Heart right ventricle (tissue), 16 donors: ENCODE data around the gene WHAMM. TPM values are rescaled to one million over a fixed set of nuclear protein-coding genes. Genes with fewer than 3 reads are reported as not detected.
A peak's percentile ranks its signal among the peaks of the same experiment; 100 is the strongest.
"Not testable (repeated sequence)": the region's sequence is repeated elsewhere in the genome, so short reads cannot be mapped to it uniquely, and the experiment has no call there.

Source experiments
- ATAC-seq, 8 donors: fragments of 200-7000 bp; cut with Tn5 transposase; one replicate each; pipeline ENCODE4 v1.9.1; 2020; ENCODE audit warnings: mild to moderate bottlenecking in 8 of 8, moderate library complexity in 8 of 8, moderate number of reproducible peaks in 1 of 8
- DNase-seq, 2 donors: peaks; one replicate each; pipeline ENCODE4 v3.0.0-alpha.2; 2020
- H3K27ac ChIP-seq, 10 donors: fragments of 200-600 bp; sonication (generic) in 2 of 10; one replicate each; pipeline versions ENCODE4 v1.5.0 to v1.8.0; 2020 to 2022; ENCODE audit warnings: mild to moderate bottlenecking in 3 of 10
- H3K27me3 ChIP-seq, 7 donors: fragments of 200-600 bp; one replicate each; pipeline ENCODE4 v1.8.0; 2021 to 2022; ENCODE audit warnings: mild to moderate bottlenecking in 2 of 7
- H3K36me3 ChIP-seq, 9 donors: fragments of 200-600 bp; sonication (generic) in 1 of 9; one replicate each; pipeline versions ENCODE4 v1.5.0 to v1.8.0; 2020 to 2022; ENCODE audit warnings: mild to moderate bottlenecking in 2 of 9
- H3K4me1 ChIP-seq, 9 donors: fragments of 200-600 bp; sonication (generic) in 1 of 9; one replicate each; pipeline versions ENCODE4 v1.5.0 to v1.8.0; 2020 to 2022; ENCODE audit warnings: mild to moderate bottlenecking in 4 of 9
- H3K4me3 ChIP-seq, 10 donors: fragments of 200-600 bp; sonication (generic) in 2 of 10; one replicate each; pipeline versions ENCODE4 v1.5.0 to v1.8.0; 2020 to 2022; ENCODE audit warnings: mild to moderate bottlenecking in 7 of 10, moderate library complexity in 2 of 10
- H3K9me3 ChIP-seq, 11 donors: fragments of 200-600 bp in 10 of 11; sonication (generic) in 2 of 11; one replicate each; pipeline versions ENCODE4 v1.5.0 to v1.8.0; 2013 to 2022; ENCODE audit warnings: mild to moderate bottlenecking in 2 of 11, control low read depth in 1 of 11, moderate library complexity in 1 of 11
- CTCF ChIP-seq, 9 donors: fragments of 200-600 bp; sonication (generic) in 2 of 9; IDR thresholded peaks; one replicate each; pipeline versions ENCODE4 v1.5.0 to v1.8.0; 2021 to 2022; ENCODE audit warnings: antibody characterized with exemption in 9 of 9, mild to moderate bottlenecking in 5 of 9, moderate library complexity in 1 of 9
- WGBS, 2 donors: extraction: QIAGEN DNeasy Blood & Tissue Kit; methylation state at CpG; one replicate each; pipeline ENCODE4 v1.1.7; 2013; ENCODE audit warnings: inconsistent platforms in 1 of 2; 5-methylcytosine and 5-hydroxymethylcytosine counted together
- intact Hi-C, 10 donors: fragments of 100-400 bp; cut with DNase I; formaldehyde crosslinking; loops; one replicate each; pipeline versions ENCODE4 v1.11.1 to v1.14.2; 2022
- polyA plus RNA-seq, 2 donors: library from polyadenylated mRNA; stranded (reverse); fragments of 200-250 nt; gene quantifications; one replicate each; pipeline ENCODE4 v1.2.3, GENCODE V29; 2013
- total RNA-seq, 10 donors: library from RNA; stranded (reverse); fragmentation: NEBNext Ultra II Directional in 3 of 10; extraction: Animal tissue kit (Norgen Biotek cat#: 25700) in 3 of 10; gene quantifications; one replicate each; pipeline versions ENCODE4 v1.2.1 to v1.2.4, GENCODE V29; 2021 to 2023
- donor health status: Arrhythmogenic right ventricular cardiomyopathy.
- donor health status: ischemic (EF 13 %, LVEDD 7.1; RV severe dilation, severe dysfunction).
- donor health status: healthy with polysubstance abuse.
- donor health status: DM: no; HTN: yes; CAD: no.
- donor health status: DM: no; HTN: no; CAD: no.
- donor health status: ischemic (EF 25% LVEDD 6.9; RV normal size, moderate dysfunction).
- donor health status: ischemic (EF 25% LVEDD 5.7; RV mildly dilated, moderate dysfunction).
- donor health status: healthy.
- donor health status: DM: yes; HTN: yes; CAD: no.
- donor health status: Ischemic cardiomyopathy.
- donor health status: ischemic (EF 35%, LVEDD 5.7; RV mildly dilated, moderate dysfunction).
- donor health status: nonischemic (EF 11% LVEDD 7.7; RV severe dilation, severe dysfunction).
- donor health status: DM: yes; HTN: yes; CAD: no.
- donor health status: PGD.
- donor health status: ischemic (EF 29% LVEDD 5.4; RV normal size, mild dysfunction).
- donor health status: nonischemic (EF 23%, LVEDD 6.1; RV moderate dilation, normal function).

Gene WHAMM
- total and polyA plus RNA-seq, 12 donors, result 3.2 to 8.1 (median 6.3) TPM

- TF ChIP-seq CTCF (IDR thresholded peaks at IDR 0.05), result no peak
- DNase-seq, result no peak
Measured at GRCh38 chr15:82820128-82820527, 10.7 kb downstream of the WHAMM start.

GRCh38 chr15:82821396-82821795 is 12.0 kb downstream of the WHAMM start:
- H3K9me3 ChIP-seq, DNase-seq, H3K4me3 ChIP-seq, H3K27me3 ChIP-seq, H3K27ac ChIP-seq, ATAC-seq, H3K4me1 ChIP-seq, intact Hi-C loops: not testable (repeated sequence)
- H3K36me3 ChIP-seq, result peaks cover 0 to 100% (median 79%) of the 10 kb centered on the region in 9 donors
- WGBS, 2 donors, result 90 to 93% methylated on average over 3 of the region's 3 CpGs

More at GRCh38 chr15:82820128-82820527, 10.7 kb downstream of the WHAMM start:
- intact Hi-C loops, result no loop called here
- no peaks in the 10 kb centered on the region for H3K27me3 ChIP-seq
- H3K4me3 ChIP-seq, result no peak overlapping the region
- H3K36me3 ChIP-seq, result peaks cover 0 to 100% (median 78%) of the 10 kb centered on the region in 9 donors
- no peak for ATAC-seq
- H3K9me3 ChIP-seq, result peaks cover 0 to 4% (median 0%) of the 10 kb centered on the region in 11 donors
- peaks cover 0 to 9% (median 0%) of the 10 kb centered on the region in 9 donors for H3K4me1 ChIP-seq
- no peak overlapping the region for H3K27ac ChIP-seq

GRCh38 chr15:82821851-82822250 is 12.4 kb downstream of the WHAMM start:
- intact Hi-C loops, H3K27ac ChIP-seq, H3K4me1 ChIP-seq, H3K9me3 ChIP-seq, DNase-seq, ATAC-seq, H3K4me3 ChIP-seq, H3K27me3 ChIP-seq: not testable (repeated sequence)
- H3K36me3 ChIP-seq, result peaks cover 0 to 100% (median 83%) of the 10 kb centered on the region in 9 donors

GRCh38 chr15:82823049-82823448 is 13.6 kb downstream of the WHAMM start:
- Histone ChIP-seq H3K9me3 (peaks cover 0 to 4% (median 0%) of the 10 kb centered on the region in 11 donors), H3K27ac (no peak overlapping the region), H3K4me3 (no peak overlapping the region), H3K4me1 (no peaks in the 10 kb centered on the region), H3K27me3 (no peaks in the 10 kb centered on the region), H3K36me3 (peaks cover 0 to 100% (median 81%) of the 10 kb centered on the region in 9 donors)
- ATAC-seq, result no peak
- no peak for TF ChIP-seq CTCF (IDR thresholded peaks at IDR 0.05)
- intact Hi-C loops, result no loop called here
- no peak for DNase-seq
- WGBS, 2 donors, result 54 to 67% methylated on average over 5 of the region's 5 CpGs

DNA sequence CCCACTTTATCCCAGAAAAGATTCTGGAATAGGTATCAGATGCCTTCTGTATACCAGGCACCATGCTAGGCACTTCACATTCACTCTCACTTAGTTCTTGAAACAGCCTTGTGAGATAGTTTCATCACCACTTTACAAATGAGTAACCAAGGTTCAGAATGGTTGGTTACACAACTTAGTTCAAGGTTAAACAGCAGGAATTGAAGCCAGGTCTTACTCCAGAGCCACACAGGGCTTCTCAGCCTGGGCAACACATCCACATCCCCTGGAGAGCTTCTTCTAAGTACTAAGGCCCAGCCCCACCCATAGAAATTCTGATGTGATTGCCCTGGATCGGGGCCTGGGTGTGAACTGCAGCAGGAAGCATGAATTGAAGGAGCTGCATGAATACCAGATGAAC is 18.6 kb downstream of the WHAMM start:
- WGBS, 2 donors, result 66 to 84% methylated on average over 1 of the region's 1 CpG
- Histone ChIP-seq H3K36me3 (peaks cover 0 to 100% (median 82%) of the 10 kb centered on the region in 9 donors), H3K4me3 (no peak overlapping the region), H3K27ac (no peak overlapping the region), H3K9me3 (no peaks in the 10 kb centered on the region), H3K4me1 (peaks cover 0 to 18% (median 0%) of the 10 kb centered on the region in 9 donors), H3K27me3 (no peaks in the 10 kb centered on the region)
- DNase-seq (no peak), ATAC-seq (peak in 2 of 8 donors; percentile 6 to 37)
- TF ChIP-seq CTCF (IDR thresholded peaks at IDR 0.05), result no peak
- intact Hi-C loops, result no loop called here
